K562 (cell line): Measurements from ENCODE around the gene SCUBE2. TPM values are rescaled to one million over a fixed set of nuclear protein-coding genes. Genes with fewer than 3 reads are reported as not detected.

Experiments
- ARID3A ChIP-seq: IDR thresholded peaks from 2 replicates; pipeline ENCODE4 v1.6.1; 2012; ENCODE audit warnings: low read depth, low read length, improper control_type of control experiment, borderline replicate concordance
- CBFA2T3 ChIP-seq: fragments of 450-650 bp; IDR thresholded peaks from 2 replicates; pipeline ENCODE4 v1.6.1; 2017
- ILK ChIP-seq: fragments of 450-650 bp; IDR thresholded peaks from 2 replicates; pipeline ENCODE4 v1.6.1; 2016; ENCODE audit warnings: missing genetic modification characterization, low read depth, mild to moderate bottlenecking, missing compliant biosample characterization, moderate library complexity, borderline replicate concordance
- NBN ChIP-seq: fragments of 450-650 bp; IDR thresholded peaks from 2 replicates; pipeline ENCODE4 v1.6.1; 2016; ENCODE audit warnings: low read depth, mild to moderate bottlenecking
- PHF20 ChIP-seq: fragments of 450-650 bp; IDR thresholded peaks from 2 replicates; pipeline ENCODE4 v1.6.1; 2018; ENCODE audit not compliant: partially characterized antibody
- POLR2G ChIP-seq: fragments of 200-400 bp; formaldehyde crosslinking; IDR thresholded peaks from 2 replicates; pipeline ENCODE4 v1.6.1; 2017; ENCODE audit warnings: low read depth, mild to moderate bottlenecking, antibody characterized with exemption, low read length, moderate library complexity
- SMAD2 ChIP-seq: fragments of 150-350 bp; IDR thresholded peaks from 2 replicates; pipeline ENCODE4 v1.6.1; 2014; ENCODE audit warnings: low read depth, mild to moderate bottlenecking, low read length
- TFAM ChIP-seq: fragments of 250-450 bp; sonication (Bioruptor Pico); conservative IDR thresholded peaks from 2 replicates; pipeline ENCODE4 v1.5.0; 2021; ENCODE audit warnings: mild to moderate bottlenecking, moderate library complexity
- YBX1 ChIP-seq: fragments of 450-650 bp; IDR thresholded peaks from 2 replicates; pipeline ENCODE4 v1.7.1; 2016; ENCODE audit warnings: mild to moderate bottlenecking
- ZNF263 ChIP-seq: sonication (generic); formaldehyde crosslinking; IDR thresholded peaks from 2 replicates; pipeline ENCODE4 v1.8.0; 2022; ENCODE audit warnings: mild to moderate bottlenecking, missing genetic modification reagents, borderline replicate concordance
- ZNF57 ChIP-seq: fragments of 450-650 bp; formaldehyde crosslinking; IDR thresholded peaks from 2 replicates; pipeline ENCODE4 v1.4.0; 2020; ENCODE audit warnings: mild to moderate bottlenecking, moderate library complexity
- polyA plus RNA-seq, 8 experiments: library from polyadenylated mRNA; depleted of rRNA in 4 of 8; stranded (reverse) in 5 of 8; unstranded in 3 of 8; fragments of >200 nt; fragmentation: Nextera tagmentation in 2 of 8; fragmentation: Illumina TruSeq in 1 of 8; extraction: Ambion mirVana in 2 of 8; extraction: Trizol in 1 of 8; gene quantifications; 2 replicates each; pipeline versions ENCODE4 v1.2.1 to v1.2.3, GENCODE V29; 2011 to 2014; ENCODE audit warnings: inconsistent platforms in 1 of 8, missing spikeins in 1 of 8
- total RNA-seq, 7 experiments: library from RNA; depleted of rRNA in 6 of 7; stranded (reverse); fragments of >200 nt in 6 of 7; fragmentation: Illumina TruSeq in 2 of 7; extraction: Trizol in 2 of 7; gene quantifications; 2 replicates each; pipeline versions ENCODE4 v1.2.1 to v1.2.3, GENCODE V29; 2011 to 2021; ENCODE audit warnings: low replicate concordance in 1 of 7
- TF ChIP-seq, protein P1 (sequence below): sonication (generic); formaldehyde crosslinking; IDR thresholded peaks from 2 replicates; pipeline ENCODE4 v1.8.0; 2023; ENCODE audit warnings: mild to moderate bottlenecking, missing genetic modification reagents
- TF ChIP-seq, protein P2 (sequence below): sonication (generic); IDR thresholded peaks from 2 replicates; pipeline ENCODE4 v1.6.1; 2016

The SCUBE2 gene
- total and polyA plus RNA-seq, 9 of the 15 experiments (the other 6 are each of a cell fraction or from before 2014, with no cell fraction given), result 0.06 to 0.40 (median 0.07) TPM; not detected in 6

DNA sequence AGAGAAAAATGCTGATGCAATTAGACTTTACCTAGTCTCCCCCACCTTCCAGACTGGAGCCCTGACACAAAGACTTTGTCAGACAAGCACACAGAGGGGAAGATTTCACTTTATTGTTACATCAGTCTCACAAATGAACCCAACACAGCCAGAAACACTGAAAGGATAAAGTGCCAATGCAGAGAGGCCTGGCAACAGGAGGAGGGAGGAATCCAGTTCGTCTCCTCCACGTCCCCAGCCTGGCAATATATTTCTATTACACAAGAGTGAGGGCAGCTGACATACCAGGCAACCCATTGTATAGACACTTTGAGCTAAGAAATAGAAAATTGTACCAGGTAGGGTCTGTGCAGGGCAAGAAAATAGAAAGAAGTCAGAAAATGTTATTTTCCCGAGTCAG, 110.9 kb downstream of the SCUBE2 start (continued):
- TF ChIP-seq, protein P1, sequence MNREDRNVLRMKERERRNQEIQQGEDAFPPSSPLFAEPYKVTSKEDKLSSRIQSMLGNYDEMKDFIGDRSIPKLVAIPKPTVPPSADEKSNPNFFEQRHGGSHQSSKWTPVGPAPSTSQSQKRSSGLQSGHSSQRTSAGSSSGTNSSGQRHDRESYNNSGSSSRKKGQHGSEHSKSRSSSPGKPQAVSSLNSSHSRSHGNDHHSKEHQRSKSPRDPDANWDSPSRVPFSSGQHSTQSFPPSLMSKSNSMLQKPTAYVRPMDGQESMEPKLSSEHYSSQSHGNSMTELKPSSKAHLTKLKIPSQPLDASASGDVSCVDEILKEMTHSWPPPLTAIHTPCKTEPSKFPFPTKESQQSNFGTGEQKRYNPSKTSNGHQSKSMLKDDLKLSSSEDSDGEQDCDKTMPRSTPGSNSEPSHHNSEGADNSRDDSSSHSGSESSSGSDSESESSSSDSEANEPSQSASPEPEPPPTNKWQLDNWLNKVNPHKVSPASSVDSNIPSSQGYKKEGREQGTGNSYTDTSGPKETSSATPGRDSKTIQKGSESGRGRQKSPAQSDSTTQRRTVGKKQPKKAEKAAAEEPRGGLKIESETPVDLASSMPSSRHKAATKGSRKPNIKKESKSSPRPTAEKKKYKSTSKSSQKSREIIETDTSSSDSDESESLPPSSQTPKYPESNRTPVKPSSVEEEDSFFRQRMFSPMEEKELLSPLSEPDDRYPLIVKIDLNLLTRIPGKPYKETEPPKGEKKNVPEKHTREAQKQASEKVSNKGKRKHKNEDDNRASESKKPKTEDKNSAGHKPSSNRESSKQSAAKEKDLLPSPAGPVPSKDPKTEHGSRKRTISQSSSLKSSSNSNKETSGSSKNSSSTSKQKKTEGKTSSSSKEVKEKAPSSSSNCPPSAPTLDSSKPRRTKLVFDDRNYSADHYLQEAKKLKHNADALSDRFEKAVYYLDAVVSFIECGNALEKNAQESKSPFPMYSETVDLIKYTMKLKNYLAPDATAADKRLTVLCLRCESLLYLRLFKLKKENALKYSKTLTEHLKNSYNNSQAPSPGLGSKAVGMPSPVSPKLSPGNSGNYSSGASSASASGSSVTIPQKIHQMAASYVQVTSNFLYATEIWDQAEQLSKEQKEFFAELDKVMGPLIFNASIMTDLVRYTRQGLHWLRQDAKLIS (CRISPR knock-in tag), result no peak
- no peak for TF ChIP-seq TFAM (CRISPR knock-in tag)
- TF ChIP-seq, protein P2, sequence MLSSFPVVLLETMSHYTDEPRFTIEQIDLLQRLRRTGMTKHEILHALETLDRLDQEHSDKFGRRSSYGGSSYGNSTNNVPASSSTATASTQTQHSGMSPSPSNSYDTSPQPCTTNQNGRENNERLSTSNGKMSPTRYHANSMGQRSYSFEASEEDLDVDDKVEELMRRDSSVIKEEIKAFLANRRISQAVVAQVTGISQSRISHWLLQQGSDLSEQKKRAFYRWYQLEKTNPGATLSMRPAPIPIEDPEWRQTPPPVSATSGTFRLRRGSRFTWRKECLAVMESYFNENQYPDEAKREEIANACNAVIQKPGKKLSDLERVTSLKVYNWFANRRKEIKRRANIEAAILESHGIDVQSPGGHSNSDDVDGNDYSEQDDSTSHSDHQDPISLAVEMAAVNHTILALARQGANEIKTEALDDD, result no peak
- no peak for TF ChIP-seq YBX1
- TF ChIP-seq NBN, result no peak
- TF ChIP-seq ZNF57 (CRISPR knock-in tag), result no peak
- TF ChIP-seq CBFA2T3, result no peak
- no peak for TF ChIP-seq POLR2G
- TF ChIP-seq ZNF263 (CRISPR knock-in tag), result no peak
- TF ChIP-seq ILK (tag), result no peak
- TF ChIP-seq PHF20, result no peak
- no peak for TF ChIP-seq ARID3A
- TF ChIP-seq SMAD2, result no peak
